WERI-Rb-1 (cell line): ENCODE results near the gene SPPL2B.

Experiments
- DNase-seq: peaks from one replicate; pipeline ENCODE4 v3.0.0-alpha.2; 2020
- H3K27ac ChIP-seq: fragments of 250-450 bp; sonication (Bioruptor Pico); 2 replicates; pipeline ENCODE4 v1.5.1; 2020; ENCODE audit warnings: mild to moderate bottlenecking, moderate library complexity
- H3K27me3 ChIP-seq: fragments of 250-450 bp; sonication (Bioruptor Pico); 2 replicates; pipeline ENCODE4 v1.5.1; 2021; ENCODE audit warnings: mild to moderate bottlenecking, low read depth, moderate library complexity; ENCODE audit not compliant: insufficient read depth, severe bottlenecking
- H3K36me3 ChIP-seq: fragments of 250-450 bp; sonication (Bioruptor Pico); 2 replicates; pipeline ENCODE4 v1.5.1; 2020; ENCODE audit warnings: mild to moderate bottlenecking, moderate library complexity
- H3K4me3 ChIP-seq: 2 replicates; pipeline ENCODE4 v1.5.1; 2011; ENCODE audit warnings: low read depth, mild to moderate bottlenecking, control low read depth, low read length
- H3K9me3 ChIP-seq: fragments of 250-450 bp; sonication (Bioruptor Pico); 2 replicates; pipeline ENCODE4 v1.5.1; 2021; ENCODE audit warnings: mild to moderate bottlenecking, moderate library complexity; ENCODE audit not compliant: severe bottlenecking
- CTCF ChIP-seq: IDR thresholded peaks from 2 replicates; pipeline ENCODE4 v1.5.1; 2011; ENCODE audit warnings: low read depth, mild to moderate bottlenecking, control low read depth, inconsistent platforms, low read length

Gene SPPL2B

GRCh38 chr19:2318923-2319322 lies 9.6 kb upstream of the SPPL2B start:
- Histone ChIP-seq H3K27me3 (no peaks in the 10 kb centered on the region), H3K36me3 (peaks cover 20% of the 10 kb centered on the region), H3K27ac (no peak overlapping the region), H3K4me3 (no peak overlapping the region), H3K9me3 (peaks cover 9% of the 10 kb centered on the region)
- TF ChIP-seq CTCF = no peak
- no peak for DNase-seq

GRCh38 chr19:2319551-2319950 lies 8.9 kb upstream of the SPPL2B start:
- Histone ChIP-seq H3K36me3 (peaks cover 25% of the 10 kb centered on the region), H3K4me3 (no peak overlapping the region), H3K27me3 (no peaks in the 10 kb centered on the region), H3K9me3 (peaks cover 9% of the 10 kb centered on the region), H3K27ac (no peak overlapping the region)
- no peak for DNase-seq
- TF ChIP-seq CTCF = no peak

GRCh38 chr19:2320049-2320448 lies 8.4 kb upstream of the SPPL2B start:
- no peak for DNase-seq
- peaks cover 27% of the 10 kb centered on the region for H3K36me3 ChIP-seq
- H3K27me3 ChIP-seq = no peaks in the 10 kb centered on the region
- H3K4me3 ChIP-seq = no peak overlapping the region
- no peak overlapping the region for H3K27ac ChIP-seq
- H3K9me3 ChIP-seq = peaks cover 4% of the 10 kb centered on the region
- TF ChIP-seq CTCF = no peak

- Histone ChIP-seq H3K36me3 (peaks cover 36% of the 10 kb centered on the region), H3K9me3 (no peaks in the 10 kb centered on the region), H3K27me3 (no peaks in the 10 kb centered on the region), H3K27ac (no peak overlapping the region), H3K4me3 (no peak overlapping the region)
- no peak for DNase-seq
- no peak for TF ChIP-seq CTCF
These were observed 7.5 kb upstream of the SPPL2B start for GRCh38 chr19:2320939-2321338.

GRCh38 chr19:2321565-2322283 lies 6.8 kb upstream of the SPPL2B start:
- DNase-seq = no peak
- Histone ChIP-seq H3K4me3 (no peak overlapping the region), H3K27me3 (no peaks in the 10 kb centered on the region), H3K27ac (no peak overlapping the region), H3K9me3 (no peaks in the 10 kb centered on the region), H3K36me3 (peaks cover 44% of the 10 kb centered on the region)
- TF ChIP-seq CTCF = no peak

GRCh38 chr19:2323707-2324106 lies 4.8 kb upstream of the SPPL2B start:
- DNase-seq = no peak
- Histone ChIP-seq H3K4me3 (no peak overlapping the region), H3K36me3 (peaks cover 51% of the 10 kb centered on the region), H3K27ac (no peak overlapping the region), H3K9me3 (no peaks in the 10 kb centered on the region), H3K27me3 (no peaks in the 10 kb centered on the region)
- no peak for TF ChIP-seq CTCF
